Colon (tissue), 2 donors: ENCODE measurements around the gene MZT2B.
"Not testable (repeated sequence)": the region's sequence is repeated elsewhere in the genome, so short reads cannot be mapped to it uniquely, and the experiment has no call there.

Experiments used
- FAIRE-seq: peaks from 2 replicates; lab custom pipeline; 2012; peaks lifted over from hg19 to GRCh38; lab: Jason Lieb, UNC
- donor health status: control.
- donor health status: control.

Gene MZT2B

DNA sequence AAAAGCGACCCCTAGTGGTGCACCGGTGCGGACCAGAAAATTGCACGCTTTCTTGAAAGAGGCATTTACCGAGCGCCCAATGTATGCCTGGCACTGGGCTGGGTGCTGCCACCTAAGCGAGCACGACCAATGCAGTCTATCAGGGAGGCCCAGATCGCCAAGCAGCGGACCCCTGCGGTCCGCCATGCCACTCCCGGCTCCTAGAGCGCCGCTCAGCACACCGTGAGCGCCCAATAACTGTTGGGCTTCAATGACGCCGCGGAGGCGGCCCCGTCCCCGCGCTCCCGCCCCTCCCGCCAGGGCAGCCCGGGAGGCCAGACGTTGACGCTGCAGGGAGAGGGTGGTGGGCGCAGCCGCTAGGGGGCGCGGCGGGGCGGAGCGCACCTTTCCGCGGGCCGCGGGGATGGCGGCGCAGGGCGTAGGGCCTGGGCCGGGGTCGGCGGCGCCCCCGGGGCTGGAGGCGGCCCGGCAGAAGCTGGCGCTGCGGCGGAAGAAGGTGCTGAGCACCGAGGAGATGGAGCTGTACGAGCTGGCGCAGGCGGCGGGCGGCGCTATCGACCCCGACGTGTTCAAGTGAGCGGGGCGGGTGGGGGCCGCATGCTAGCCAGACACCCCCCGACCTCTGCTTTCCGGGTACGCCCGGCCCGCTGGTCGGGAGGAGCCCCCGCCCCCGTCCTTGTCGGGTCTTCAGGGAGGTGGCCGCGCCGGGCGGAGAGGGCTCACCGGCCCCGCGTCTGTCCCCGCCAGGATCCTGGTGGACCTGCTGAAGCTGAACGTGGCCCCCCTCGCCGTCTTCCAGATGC, at the start of gene MZT2B:
MZT2B (plus strand) TSS at position 383 of the 803 bp plus-strand sequence; CDS start at position 404, 21 bp downstream.
- FAIRE-seq = not testable (repeated sequence)

DNA sequence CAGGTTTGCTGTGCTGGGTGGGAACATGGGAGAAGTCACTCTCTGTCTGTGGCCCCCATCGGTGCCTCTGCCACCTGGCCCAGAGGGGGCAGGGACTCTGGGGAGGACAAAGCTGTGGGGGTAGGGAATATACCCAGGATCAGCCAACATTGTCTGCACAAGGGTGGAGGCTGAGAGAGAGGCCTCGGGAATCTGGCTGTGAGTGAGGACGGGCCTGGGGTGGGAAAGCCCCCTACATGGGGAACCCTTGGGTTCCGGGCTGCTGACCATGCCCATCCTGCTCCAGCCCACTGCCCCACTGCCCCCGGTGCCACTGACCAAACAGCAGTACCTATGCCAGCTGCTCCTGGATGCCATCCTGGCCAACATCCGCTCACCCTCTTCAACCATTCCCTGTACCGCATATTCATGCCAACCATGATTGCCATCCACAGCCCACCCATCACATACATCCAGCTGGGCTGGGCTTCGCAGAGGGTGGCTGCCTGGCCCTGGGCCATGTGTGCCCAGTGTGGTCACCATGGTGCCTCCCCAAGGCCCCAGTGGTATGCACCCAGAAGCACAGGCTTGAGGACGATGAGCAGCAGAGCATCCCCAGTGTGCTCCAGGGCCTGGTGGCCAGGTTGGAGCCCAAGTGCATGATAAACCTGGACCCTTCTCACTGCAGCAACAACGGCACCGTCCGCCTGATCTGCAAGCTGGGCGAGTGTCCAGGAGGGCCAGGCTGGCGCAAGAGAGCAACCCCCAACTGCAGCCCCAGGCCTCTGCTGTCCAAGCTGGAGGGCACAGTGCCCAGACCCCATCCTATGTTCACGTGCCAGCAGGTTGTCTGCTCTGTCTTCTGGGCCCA, 46.1 kb upstream of the MZT2B start:
- no peak for FAIRE-seq

DNA sequence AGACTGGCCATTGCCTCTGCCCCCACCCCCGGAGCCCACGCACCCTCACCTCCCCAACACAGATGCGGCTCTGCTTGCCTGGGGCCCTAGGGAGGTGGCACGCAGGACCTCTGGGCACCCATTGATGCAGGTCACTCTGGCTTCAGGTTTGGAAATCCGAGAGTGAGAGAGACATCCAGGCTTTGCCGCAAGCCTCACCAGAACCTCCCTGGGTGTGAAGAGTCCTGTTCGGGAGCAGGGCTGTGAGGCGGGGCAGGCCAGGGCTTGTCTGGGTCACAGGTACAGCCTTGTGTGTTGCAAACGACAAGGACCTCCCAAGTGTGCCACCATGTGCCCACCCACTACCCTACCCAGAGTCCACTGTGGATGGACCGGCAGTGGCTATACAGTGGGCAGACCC, 45.5 kb upstream of the MZT2B start:
- not testable (repeated sequence) for FAIRE-seq

GRCh38 chr2:130137118-130137517, 44.9 kb upstream of the MZT2B start:
- FAIRE-seq = not testable (repeated sequence)

DNA sequence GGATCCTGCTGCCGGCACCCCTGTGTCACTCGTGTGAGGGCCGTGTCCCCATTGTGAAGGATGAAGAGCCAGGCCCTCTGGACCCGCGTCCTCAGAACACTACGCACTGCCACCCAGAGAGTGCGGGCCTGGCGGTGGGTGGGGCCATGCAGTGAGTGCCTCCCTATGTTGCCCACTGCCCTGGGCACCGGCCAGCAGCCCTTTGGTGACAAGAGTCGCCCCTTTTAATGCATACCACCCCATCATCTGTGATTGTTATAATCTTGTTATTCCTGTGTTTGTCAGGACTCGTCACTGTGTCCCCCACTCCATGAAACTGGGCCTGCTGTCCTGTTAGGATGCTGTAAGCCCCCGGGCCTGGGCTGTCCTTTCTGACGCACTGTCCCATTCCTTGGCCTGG, 43.7 kb upstream of the MZT2B start:
- not testable (repeated sequence) for FAIRE-seq

GRCh38 chr2:130138841-130139251, 43.2 kb upstream of the MZT2B start:
- FAIRE-seq = not testable (repeated sequence)

GRCh38 chr2:130139331-130140280, 42.5 kb upstream of the MZT2B start:
- FAIRE-seq = not testable (repeated sequence)

DNA sequence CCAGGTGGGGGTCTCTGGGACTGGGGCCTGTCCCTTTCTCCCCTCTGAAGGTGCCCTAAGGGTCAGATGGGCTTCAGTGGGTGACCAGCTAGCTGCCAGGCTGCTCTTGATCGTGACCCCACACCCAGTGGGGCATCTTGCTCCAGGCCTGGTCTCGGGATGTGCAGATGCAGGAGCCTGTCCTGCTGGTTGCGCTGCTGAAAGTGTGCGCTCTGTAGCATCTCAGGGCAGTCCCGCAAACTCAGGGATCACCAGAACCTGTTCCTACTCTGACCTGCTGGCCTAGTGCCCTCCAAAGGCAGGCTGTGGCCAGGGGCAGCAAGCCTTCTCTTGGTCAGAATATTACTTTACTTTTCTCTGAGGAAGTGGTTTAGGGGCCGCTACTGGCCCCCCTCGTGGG, 41.5 kb upstream of the MZT2B start:
- FAIRE-seq = not testable (repeated sequence)

GRCh38 chr2:130141002-130141401, 41.1 kb upstream of the MZT2B start:
- not testable (repeated sequence) for FAIRE-seq

GRCh38 chr2:130141645-130142370, 40.3 kb upstream of the MZT2B start:
- FAIRE-seq = not testable (repeated sequence)

DNA sequence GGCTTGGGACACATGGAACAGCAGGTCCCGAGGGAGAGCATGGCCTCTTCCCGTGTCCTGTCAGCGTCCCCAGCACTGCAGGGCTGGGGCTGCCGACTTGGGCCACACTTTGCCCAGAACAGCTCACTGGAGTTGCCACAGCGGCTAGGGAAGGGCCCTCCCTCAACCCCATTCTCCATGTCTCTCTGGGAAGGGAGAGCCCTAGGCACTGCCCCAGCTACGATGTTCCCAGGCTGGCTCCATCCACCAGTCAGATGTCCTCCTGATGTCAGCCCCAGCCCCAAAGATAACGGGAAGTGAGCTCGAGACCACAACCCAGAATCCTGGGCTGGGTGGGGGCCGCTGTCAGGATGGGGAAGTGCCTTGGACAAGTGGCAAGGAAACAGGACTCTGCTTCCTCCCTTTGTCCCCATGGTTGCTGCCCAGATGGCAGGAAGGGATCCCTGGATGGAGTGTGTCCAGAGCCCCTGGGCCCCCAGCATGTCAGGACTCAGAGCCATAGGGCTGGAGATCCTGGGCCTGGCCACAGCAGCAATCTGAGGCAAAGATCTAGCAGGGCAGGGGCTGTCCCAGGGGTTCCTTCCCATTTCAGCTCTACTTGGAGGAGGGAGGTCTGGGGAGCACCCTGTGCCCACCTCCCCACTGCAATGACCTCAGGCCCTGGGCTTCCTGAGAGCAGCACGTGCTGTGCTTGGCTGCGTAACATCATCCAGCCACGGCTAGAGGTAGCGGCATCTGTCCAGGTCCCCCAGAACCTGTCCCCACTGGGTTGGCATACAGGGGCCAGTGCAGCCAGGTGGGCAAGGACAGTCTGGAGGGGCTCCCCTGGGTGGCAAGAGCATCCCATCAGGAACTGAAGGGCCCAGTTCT, 39.4 kb upstream of the MZT2B start:
- not testable (repeated sequence) for FAIRE-seq

DNA sequence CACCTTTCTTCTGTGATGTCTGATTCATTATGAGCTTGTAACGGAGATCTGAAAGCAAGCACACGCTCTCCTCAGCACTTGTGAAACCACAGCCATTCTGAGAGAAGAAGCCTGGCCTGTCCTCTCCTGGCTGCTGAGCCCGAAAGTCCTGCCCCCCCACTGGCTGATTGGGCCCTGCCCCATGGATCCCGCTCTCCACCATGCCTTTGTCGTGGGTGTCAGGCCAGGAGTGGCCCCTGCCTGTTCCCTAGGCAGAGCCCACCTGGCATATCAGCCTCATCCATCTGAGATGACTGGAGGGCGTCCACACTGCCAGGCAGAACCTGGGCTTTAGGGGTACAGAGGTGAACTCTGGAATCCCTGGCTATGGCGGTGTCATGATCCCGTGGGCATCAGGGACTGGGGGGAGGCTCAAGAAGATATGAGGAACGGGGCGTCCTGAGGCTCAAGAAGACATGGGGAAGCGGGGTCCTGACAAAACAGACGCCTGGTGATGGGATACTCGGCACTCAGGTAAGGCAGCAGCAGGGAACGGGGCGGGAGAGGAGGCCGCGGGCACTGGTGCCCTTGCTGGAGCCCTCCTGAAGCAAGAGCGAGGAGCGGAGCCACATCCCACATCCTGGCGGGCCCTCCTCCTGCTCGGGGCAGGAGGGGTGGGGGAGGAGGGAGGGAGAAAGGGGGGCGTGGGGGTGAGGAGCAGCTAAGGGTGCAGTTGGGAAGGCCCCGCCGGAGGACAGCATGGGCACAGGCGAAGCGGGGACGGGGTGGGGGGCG, 38.6 kb upstream of the MZT2B start:
- FAIRE-seq = not testable (repeated sequence)

DNA sequence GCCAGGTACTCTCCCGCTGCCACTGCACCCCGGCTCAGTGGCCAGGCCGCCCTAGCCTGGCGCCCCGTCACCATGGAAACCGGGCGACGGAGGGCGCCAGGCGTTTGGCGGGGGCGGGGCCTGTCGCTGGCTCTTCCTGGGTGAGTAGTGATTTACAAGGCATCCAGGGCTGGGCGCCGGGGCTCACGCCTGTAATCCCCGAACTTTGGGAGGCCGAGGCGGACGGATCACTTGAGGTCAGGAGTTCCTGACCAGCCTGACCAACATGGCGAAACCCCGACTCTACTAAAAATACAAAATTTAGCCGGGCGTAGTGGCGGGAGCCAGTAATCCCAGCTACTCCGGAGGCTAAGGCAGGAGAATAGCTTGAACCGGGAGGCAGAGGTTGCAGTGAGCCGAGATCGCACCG, 37.1 kb upstream of the MZT2B start, which contains the start of gene CCDC74B:
CCDC74B (minus strand) TSS at position 107 of the 409 bp plus-strand sequence. CDS start 116 bp downstream, outside the sequence.
- not testable (repeated sequence) for FAIRE-seq

DNA sequence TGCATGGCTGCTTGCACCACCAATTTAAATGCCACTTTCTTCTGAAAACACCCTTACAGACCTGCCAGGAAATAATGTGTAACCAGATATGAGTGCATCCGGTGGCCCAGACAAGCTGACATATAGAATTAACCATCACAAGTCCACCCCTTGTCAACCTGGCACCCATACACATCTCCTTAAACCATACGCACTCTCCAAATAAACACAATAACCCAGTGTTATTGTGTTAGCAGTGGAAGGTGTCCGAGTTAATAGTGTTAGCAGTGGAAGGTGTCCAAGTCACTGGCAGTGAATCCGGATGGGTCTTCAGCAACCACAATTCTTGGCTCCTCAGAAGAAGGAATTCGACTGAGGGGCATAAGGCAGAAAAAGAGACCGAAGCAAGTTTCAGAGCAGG, 33.5 kb upstream of the MZT2B start:
- not testable (repeated sequence) for FAIRE-seq

GRCh38 chr2:130150181-130151144, 31.6 kb upstream of the MZT2B start:
- FAIRE-seq = no peak

- FAIRE-seq = not testable (repeated sequence)
Observed at GRCh38 chr2:130151145-130151512, 30.9 kb upstream of the MZT2B start.

- FAIRE-seq = not testable (repeated sequence)
Observed at GRCh38 chr2:130152136-130152815, 29.8 kb upstream of the MZT2B start.
